GOT3 (cell line): ENCODE data around the gene ADGRV1.

Source experiments
- DNase-seq: peaks from one replicate; lab custom pipeline; 2025; ENCODE audit warnings: mixed read lengths; lab: John Stamatoyannopoulos, UW

The ADGRV1 gene

GRCh38 chr5:91206734-91207133, 648.1 kb downstream of the ADGRV1 start:
- DNase-seq: no peak

GRCh38 chr5:91207248-91207647, 648.7 kb downstream of the ADGRV1 start:
- no peak for DNase-seq

GRCh38 chr5:91211997-91212713, 653.6 kb downstream of the ADGRV1 start:
- no peak for DNase-seq

- peak; percentile 6 for DNase-seq
These were observed 654.1 kb downstream of the ADGRV1 start for GRCh38 chr5:91212714-91213092.
